Measurements from ENCODE around the gene AXIN1. TPM values are rescaled to one million over a fixed set of nuclear protein-coding genes. Genes with fewer than 3 reads are reported as not detected.

Gene AXIN1
- total RNA-seq, 1 experiment from 2014 or later: 26.9 TPM

DNA sequence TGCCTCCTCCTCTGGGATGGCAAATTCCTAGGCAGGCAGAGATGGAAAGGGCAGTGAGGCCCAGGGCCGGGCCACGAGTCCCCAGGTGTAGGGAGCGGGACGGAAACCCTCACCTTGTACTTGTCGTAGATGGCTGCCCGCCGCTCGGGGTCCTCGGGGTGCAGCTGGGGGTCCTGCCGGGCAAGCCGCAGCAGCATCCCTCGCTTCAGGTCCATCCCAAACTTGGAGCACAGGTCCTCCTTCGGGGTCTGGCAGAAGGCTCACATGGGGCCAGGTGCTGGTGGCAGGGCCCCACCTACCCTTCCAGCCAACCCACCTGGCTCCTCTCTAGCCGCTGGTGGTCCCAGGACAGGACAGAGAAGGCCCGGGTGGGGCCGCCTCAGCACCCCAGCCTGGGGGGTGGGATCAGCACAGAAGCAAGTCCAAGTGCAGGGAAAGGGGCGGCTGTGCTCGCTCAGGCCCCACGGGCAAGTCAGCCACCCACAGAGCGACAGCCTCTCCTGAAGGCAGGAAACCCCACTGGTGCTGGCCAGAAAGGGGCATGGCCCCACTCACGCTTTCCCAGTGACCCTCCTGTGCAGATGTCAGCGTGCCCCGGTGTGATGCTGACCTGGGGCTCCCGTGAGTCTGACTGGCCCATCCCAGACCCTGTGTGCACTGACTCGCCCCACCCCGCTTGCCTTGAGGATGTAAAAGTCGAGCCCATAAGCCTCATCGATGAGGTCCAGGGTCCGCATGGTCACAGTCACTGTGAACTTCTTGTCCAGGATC lies 16.1 kb upstream of the AXIN1 start:
- TF ChIP-seq EZH2 (IDR thresholded peaks at IDR 0.05; ENCODE audit: low read length, unreplicated experiment) (no peak), CTCF (conservative IDR thresholded peaks at IDR 0.05; ENCODE audit: low read depth, low read length) (no peak), EZH2phosphoT487 (IDR thresholded peaks at IDR 0.05; ENCODE audit: borderline replicate concordance, low read length) (no peak)
- Histone ChIP-seq H3K27me3 (ENCODE audit: low read length) (no peaks in the 10 kb centered on the region), H3K4me1 (ENCODE audit: insufficient read depth, low read length) (peaks cover 5% of the 10 kb centered on the region; the same call in 1 of the 2 replicates), H4K20me1 (ENCODE audit: low read length) (no peaks in the 10 kb centered on the region), H3K4me2 (ENCODE audit: low read length) (no peak overlapping the region), H3F3A (ENCODE audit: low read length, unreplicated experiment) (no peaks in the 10 kb centered on the region), H3K79me2 (ENCODE audit: low read length) (no peaks in the 10 kb centered on the region), H3K4me3 (ENCODE audit: low read length) (no peak overlapping the region), H3K9ac (ENCODE audit: low read length) (no peak overlapping the region), H3K36me3 (ENCODE audit: low read depth, low read length) (no peaks in the 10 kb centered on the region), H3K9me3 (ENCODE audit: low read length) (no peaks in the 10 kb centered on the region), H3K27ac (ENCODE audit: low read length) (no peak overlapping the region), H2AFZ (ENCODE audit: low read length) (no peak overlapping the region), H3K9me2 (replicated peaks; ENCODE audit: low read length) (no peaks in the 10 kb centered on the region)
- ChIA-PET POLR2A (ENCODE audit: unreplicated experiment) (no interaction called here), CTCF (no interaction called here)
- DNase-seq (no peak), ATAC-seq (no peak)
- intact Hi-C loops (cut with micrococcal nuclease): no loop called here
- no TSS peak for BruUV-seq (replicated peaks)

GRCh38 chr16:367333-367903 lies 14.9 kb upstream of the AXIN1 start:
- DNase-seq: no peak
- Histone ChIP-seq H3K36me3 (ENCODE audit: low read depth, low read length) (no peaks in the 10 kb centered on the region), H2AFZ (ENCODE audit: low read length) (no peak overlapping the region), H3K27ac (ENCODE audit: low read length) (no peak overlapping the region), H3K27me3 (ENCODE audit: low read length) (no peaks in the 10 kb centered on the region), H3K4me1 (ENCODE audit: insufficient read depth, low read length) (peaks cover 5% of the 10 kb centered on the region; the same call in 1 of the 2 replicates), H3K9ac (ENCODE audit: low read length) (no peak overlapping the region), H3K9me2 (replicated peaks; ENCODE audit: low read length) (no peaks in the 10 kb centered on the region), H3F3A (ENCODE audit: low read length, unreplicated experiment) (no peaks in the 10 kb centered on the region), H4K20me1 (ENCODE audit: low read length) (no peaks in the 10 kb centered on the region), H3K4me3 (ENCODE audit: low read length) (no peak overlapping the region), H3K79me2 (ENCODE audit: low read length) (no peaks in the 10 kb centered on the region), H3K9me3 (ENCODE audit: low read length) (no peaks in the 10 kb centered on the region), H3K4me2 (ENCODE audit: low read length) (no peak overlapping the region)
- ATAC-seq: no peak
- TSS peak; percentile 13 for BruUV-seq (replicated peaks)
- ChIA-PET POLR2A (ENCODE audit: unreplicated experiment) (no interaction called here), CTCF (no interaction called here)
- intact Hi-C loops (cut with micrococcal nuclease): no loop called here
- TF ChIP-seq EZH2phosphoT487 (IDR thresholded peaks at IDR 0.05; ENCODE audit: borderline replicate concordance, low read length) (no peak), CTCF (conservative IDR thresholded peaks at IDR 0.05; ENCODE audit: low read depth, low read length) (no peak), EZH2 (IDR thresholded peaks at IDR 0.05; ENCODE audit: low read length, unreplicated experiment) (no peak)

GRCh38 chr16:366476-366875 lies 14.0 kb upstream of the AXIN1 start:
- no TSS peak for BruUV-seq (replicated peaks)
- H3F3A ChIP-seq (ENCODE audit: low read length, unreplicated experiment): no peaks in the 10 kb centered on the region
- no peaks in the 10 kb centered on the region for H3K9me3 ChIP-seq (ENCODE audit: low read length)
- no peaks in the 10 kb centered on the region for H3K9me2 ChIP-seq (replicated peaks; ENCODE audit: low read length)
- peaks cover 7% of the 10 kb centered on the region; the same call in 1 of the 2 replicates for H3K4me1 ChIP-seq (ENCODE audit: insufficient read depth, low read length)
- no peak for ATAC-seq
- CTCF ChIA-PET: no interaction called here
- no peaks in the 10 kb centered on the region for H3K36me3 ChIP-seq (ENCODE audit: low read depth, low read length)
- intact Hi-C loops (cut with micrococcal nuclease): no loop called here
- H3K27me3 ChIP-seq (ENCODE audit: low read length): no peaks in the 10 kb centered on the region
- H3K4me3 ChIP-seq (ENCODE audit: low read length): no peak overlapping the region
- DNase-seq: no peak
- H2AFZ ChIP-seq (ENCODE audit: low read length): no peak overlapping the region
- no peaks in the 10 kb centered on the region for H4K20me1 ChIP-seq (ENCODE audit: low read length)
- TF ChIP-seq EZH2phosphoT487 (IDR thresholded peaks at IDR 0.05; ENCODE audit: borderline replicate concordance, low read length) (no peak), CTCF (conservative IDR thresholded peaks at IDR 0.05; ENCODE audit: low read depth, low read length) (no peak), EZH2 (IDR thresholded peaks at IDR 0.05; ENCODE audit: low read length, unreplicated experiment) (no peak)
- POLR2A ChIA-PET (ENCODE audit: unreplicated experiment): no interaction called here
- no peak overlapping the region for H3K27ac ChIP-seq (ENCODE audit: low read length)
- no peak overlapping the region for H3K9ac ChIP-seq (ENCODE audit: low read length)
- H3K79me2 ChIP-seq (ENCODE audit: low read length): no peaks in the 10 kb centered on the region
- H3K4me2 ChIP-seq (ENCODE audit: low read length): no peak overlapping the region

All from PC-3 (cell line).